HG03575 (cell line): ENCODE data around the gene KCNS1.

Source experiments
- ATAC-seq: cut with Tn5 transposase; IDR thresholded peaks from one replicate; pipeline ENCODE4 v1.9.1; 2021; ENCODE audit not compliant: unreplicated experiment, insufficient number of reproducible peaks, low FRiP score; ENCODE audit errors: extremely low read depth

The KCNS1 gene

DNA sequence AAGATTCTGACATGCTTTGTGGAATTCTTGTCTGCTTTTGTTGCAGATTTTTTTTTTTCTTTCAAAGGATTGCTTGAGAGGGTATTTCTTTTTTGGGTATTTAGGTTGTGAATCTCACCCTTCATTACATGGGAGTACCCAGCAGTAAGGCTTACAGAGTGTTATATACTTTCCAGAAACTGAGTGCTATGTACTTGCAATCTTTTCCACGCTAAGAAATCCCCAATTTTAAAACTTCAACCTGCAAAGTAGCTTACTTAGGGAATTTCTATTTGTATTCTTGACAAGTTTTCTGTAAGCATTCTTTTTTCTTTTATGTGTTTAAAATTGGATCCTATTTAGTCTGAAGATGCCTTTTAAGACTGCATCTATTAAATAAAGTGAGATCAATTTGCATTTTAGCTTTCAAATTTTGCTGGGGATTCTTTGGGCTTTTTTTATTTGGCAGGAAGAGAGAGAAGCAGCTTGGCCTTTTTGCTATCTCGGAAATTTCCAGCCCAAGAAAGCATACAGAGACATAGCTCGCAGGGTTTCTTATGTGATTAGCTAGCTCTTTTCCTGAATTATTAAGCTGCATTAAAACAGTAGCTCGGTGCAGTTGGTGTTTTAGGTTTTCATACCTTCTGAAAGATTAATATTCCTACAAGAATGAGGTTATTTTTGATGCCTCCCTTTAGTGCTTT lies 42.6 kb downstream of the KCNS1 start:
- ATAC-seq, result no peak

DNA sequence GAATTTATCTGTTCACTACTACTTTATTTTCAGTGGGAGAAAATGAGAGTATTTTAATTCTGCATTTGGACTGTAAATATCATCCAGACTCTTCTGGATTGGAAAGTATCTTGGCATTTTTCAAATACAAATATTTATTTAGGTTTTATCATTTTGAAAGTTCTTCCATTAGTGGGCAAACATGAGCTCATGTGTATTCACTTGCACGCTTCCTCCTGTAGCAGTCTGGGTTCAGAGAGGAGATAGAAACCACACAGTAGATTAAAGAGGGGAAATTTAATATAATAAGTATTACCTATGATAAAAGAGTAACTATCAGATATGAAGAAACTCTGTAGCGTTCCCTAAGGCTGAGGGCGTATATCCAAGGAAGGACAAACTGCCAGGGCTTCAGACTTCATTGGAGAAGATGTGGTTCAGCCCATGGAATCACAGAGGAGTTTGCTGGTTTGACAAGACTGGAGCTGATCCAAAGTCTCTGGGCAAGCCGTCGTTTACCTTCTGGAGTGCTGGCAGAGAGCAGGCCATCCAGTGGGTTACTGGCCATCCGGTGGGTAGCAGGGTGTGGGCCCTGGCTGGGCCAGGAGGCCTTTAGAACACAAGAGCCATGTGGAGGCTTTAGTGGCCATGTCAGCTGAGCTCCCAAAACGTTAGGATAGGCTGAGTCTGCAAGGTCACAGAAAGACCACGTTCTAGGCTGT lies 44.3 kb downstream of the KCNS1 start:
- no peak for ATAC-seq

DNA sequence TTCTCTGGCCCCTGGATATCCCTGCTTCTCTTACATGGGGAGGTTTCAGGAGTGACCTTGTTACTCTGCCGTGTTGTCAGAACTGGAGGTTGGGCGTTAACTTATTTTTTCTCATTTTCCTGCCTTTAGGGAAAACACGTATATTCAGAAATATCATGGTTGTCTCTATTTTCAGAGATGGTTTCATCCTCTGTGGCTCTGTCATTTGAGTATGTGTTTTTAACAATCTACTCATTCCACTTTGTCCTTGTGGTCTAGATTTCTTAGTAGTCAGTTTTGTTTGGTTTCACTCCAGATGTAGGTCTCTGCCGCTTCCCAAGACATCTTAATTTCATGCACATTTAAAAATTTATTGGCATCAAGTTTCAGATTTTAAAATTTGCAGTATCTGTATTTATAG lies 45.9 kb downstream of the KCNS1 start:
- ATAC-seq, result no peak

DNA sequence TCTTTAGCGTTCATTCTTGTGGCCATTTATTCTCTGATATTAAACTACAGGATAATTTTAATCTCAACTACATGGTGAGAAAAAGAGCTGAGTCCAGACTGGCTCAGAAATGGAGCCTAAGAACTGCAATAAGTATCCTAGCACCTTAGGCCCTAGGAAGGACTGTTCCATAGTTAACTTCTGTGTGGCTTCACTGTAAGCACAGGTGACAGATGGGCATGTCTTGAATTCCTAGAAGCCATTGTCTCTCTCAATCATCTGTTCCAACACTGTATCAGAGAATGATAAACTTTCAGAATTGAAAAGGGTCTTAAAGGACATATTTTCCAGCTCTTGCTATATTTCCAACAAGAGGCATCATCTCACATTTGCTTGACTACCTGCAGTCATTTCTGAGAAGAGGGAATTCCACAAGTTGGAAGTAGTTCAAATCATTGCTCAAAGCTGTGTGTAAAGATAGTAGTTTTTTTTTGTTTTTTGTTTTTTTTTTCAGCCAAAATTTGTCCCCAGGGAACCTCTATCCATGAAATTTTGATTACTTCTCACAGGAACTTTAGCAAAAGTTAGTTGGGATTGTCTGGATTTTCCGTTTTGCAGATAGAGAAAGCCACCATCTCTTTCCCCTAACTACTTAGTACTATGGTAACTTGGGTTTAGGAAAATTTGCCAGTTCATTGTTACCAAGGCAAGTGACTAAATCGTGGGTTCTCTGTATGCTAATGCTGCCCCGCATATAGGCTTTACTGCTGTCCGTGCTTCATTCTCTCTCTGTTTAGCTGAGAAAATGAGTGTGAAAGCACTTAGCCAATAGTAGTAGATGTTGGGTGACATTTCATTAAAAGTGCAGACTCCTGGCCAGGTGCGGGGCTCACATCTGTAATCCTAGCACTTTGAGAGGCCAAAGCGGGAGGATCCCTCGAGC lies 47.2 kb downstream of the KCNS1 start:
- no peak for ATAC-seq

DNA sequence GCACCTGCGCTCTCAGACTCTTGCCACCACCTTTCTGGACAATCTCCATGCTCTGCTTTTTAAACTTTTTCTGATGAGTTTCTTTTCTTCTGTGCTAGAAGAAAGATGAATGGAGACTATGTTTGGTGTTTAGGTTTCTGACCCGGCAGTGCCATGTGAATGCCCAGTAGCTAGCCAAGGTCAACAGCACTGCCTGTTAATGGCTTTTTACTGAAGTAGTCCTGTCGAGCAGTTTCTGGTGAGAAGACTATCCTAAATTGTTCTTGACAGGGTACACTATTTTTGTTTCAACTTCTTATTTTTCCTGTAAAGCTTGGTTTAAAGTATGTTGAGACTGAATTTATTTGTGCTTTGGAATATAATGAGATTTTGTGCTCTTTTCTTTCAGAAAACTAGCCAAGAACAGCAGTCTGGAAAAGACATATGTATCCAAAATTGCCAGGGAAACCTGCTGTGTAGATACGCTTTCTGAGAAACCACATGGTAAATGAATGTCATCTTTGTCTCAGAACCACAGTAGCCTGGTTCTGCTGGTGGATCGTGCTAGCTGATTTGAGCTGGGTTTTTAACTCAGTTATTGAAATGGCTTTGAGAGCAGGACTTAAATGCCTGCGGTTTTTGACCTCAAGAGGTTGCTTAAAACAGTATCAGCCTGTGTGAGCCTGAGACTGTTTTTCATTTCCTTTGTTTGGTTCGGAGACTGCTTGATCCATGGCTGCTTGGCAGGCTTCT lies 48.1 kb downstream of the KCNS1 start:
- no peak for ATAC-seq

DNA sequence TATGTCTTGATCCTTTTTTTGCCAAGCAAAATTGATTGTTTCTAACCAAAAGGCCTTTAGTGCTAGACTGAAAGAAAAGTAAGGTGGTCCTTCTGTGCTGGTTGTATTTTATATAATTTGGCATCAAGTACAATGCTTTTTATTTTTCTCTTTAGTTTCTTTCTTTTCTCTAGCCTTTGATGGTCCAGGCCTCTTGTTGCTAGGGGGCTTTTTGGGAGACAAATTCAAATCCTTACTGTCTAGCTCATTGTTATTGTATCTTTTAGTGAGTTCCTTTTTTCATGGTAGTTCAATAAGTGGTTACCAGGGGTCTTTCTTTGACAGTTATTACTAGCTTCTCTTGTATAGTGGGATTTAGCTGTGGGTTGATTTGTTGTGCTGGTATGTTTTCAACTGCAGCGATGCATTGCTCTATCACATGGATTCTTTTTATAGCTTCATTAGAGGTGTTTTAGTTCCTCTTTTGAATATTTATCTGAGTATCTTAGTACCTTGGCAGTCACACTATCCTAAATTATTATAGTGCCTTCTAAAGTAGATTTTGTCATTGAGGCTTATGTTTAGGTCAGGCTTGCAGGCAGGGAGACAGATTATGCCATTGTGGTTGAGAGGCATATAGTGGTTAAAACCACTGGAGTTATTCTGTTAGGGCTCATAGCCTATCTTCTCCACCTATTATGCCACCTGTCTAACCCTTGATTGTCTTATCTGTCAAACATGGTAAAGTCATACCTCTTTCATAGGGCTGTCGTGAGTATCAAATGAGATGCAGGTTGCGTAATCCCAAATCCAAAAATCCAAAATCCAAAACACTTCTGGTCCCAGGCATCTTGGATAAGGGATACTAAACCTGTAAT lies 49.5 kb downstream of the KCNS1 start:
- ATAC-seq, result no peak

DNA sequence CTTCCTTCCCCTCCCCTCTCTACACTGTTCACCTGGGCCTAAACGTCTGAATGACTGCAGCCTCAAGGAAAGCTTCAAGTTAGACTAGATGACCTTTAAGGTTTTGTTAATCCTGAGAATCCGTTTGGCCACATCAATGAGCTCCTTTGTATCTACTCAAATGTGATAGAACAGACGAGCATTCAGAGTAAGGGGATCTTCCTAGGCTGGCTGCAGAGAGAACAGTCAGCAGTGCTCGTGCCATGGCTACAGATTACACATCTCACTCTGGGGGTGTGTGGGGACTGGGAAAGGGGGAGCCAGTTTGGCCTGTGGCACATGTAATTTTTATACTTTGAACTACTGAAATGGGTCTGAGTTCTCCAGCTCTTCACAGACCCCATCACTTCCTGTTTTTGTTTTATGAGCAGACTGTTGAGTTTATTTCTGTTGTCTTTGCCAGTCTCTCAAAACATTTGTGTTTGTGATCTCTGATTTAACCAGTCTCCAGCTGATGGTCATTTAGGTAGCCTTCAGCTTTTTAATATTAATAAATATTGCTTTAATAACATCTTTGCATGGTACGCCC lies 50.9 kb downstream of the KCNS1 start:
- ATAC-seq, result no peak

DNA sequence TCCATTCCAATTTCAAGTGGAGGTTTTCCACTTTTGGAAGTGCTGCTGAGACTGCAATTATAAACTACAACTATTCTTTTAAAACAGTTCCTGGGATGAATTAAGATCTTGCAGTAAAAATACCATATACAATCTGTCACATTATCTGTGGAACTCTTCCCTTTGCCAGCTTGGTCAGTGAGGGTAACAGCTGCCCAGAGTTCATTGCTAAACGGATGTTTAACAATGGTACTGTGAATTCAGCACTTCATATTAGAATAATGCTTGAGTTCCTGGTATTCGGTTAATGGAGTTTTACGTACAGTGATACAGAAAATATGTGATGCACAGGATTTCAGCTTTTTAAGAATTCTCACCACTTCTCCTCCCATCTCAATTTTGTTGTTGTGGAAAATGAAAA lies 51.5 kb downstream of the KCNS1 start:
- no peak for ATAC-seq

DNA sequence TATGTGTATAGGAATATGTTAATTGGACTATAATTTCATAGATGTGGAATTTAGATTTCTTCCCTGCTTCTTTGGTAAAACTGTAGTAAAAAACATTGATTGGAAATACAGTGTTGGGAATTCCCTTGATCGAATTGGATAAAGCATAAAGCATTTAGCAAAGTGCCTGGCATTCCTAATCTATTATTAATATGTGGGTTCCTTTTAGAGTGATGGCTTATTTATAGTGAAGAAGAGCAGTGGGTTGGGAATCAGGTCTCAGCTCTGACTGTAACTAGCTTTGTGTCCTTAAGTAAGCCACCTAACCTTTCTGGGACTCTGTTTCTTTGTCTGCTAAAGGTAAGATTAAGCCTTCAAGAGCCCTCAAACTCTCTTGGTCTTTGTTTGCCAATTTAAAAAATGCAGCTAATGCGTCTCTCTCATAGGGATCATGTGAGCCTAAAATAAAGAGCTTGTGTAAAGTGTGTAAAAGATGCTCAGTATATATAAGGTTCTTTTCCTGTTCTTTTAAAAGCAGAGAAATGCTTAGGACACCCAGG lies 53.3 kb downstream of the KCNS1 start:
- ATAC-seq, result no peak

DNA sequence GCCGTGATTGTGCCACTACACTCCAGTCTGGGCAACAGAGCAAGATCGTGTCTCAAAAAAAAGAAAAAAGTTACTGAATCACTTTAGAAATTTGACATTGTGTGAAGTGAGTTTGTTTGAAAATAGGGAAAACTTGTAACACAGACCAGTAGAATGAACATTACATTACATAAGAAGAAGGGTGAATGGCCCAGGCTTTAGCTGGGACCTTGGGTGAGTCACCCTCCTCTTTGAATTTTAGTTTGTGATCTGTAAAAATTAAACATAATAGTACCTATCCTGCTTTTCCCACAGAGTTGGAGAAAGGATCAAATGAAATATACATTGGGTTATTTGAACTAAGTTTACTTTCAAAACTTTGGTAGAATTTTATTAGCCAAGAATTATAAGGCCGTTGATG lies 56.3 kb downstream of the KCNS1 start:
- ATAC-seq, result no peak

DNA sequence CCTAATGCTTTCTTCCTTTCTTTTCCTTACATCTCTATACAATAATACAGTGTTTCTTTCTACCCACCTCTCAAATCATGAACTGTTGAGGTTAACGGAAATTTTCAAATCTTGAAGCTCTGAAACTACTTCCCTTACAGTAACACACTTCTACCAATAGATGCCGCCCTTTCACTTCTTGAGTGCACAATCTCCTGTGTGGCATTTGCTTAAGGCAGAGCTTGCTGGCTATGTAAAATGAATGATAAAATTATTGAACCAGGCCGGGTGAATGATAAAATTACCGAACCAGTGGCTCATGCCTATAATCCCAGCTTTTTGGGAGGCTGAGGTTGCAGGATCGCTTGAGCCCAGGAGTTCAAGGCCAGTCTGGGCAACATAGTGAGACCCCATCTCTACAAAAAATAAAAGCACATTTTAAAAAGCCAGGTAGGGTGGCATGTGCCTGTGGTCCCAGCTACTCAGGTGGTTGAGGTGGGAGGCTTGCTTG lies 56.8 kb downstream of the KCNS1 start:
- no peak for ATAC-seq

DNA sequence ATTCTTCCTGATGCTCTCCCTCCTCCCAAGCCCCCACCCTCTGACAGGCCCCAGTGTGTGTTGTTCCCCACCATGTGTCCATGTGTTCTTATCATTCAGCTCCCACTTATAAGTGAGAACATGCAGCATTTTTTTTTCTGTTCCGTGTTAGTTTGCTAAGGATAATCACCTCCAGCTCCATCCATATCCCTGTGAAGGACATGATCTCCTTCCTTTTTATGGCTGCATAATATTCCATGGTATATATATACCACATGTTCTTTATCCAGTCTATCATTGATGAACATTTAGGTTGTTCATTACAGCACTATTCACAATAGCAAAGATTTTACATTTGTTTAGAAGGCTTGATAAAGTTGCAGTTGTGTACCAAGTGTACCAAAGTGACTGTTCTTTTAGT lies 57.9 kb downstream of the KCNS1 start:
- ATAC-seq, result no peak
